Measurements from ENCODE around the gene SOBP.

Gene SOBP

GRCh38 chr6:107641071-107641470 is 151.2 kb downstream of the SOBP start:
- no peak for DNase-seq (ENCODE audit: low spot score)

- no peak for DNase-seq (ENCODE audit: low spot score)
Observed at GRCh38 chr6:107641500-107641941, 151.6 kb downstream of the SOBP start.

- DNase-seq (ENCODE audit: low spot score), result no peak
Observed at GRCh38 chr6:107642095-107642860, 152.4 kb downstream of the SOBP start.

- no peak for DNase-seq (ENCODE audit: low spot score)
Observed at GRCh38 chr6:107642861-107643328, 153.0 kb downstream of the SOBP start.

GRCh38 chr6:107644513-107644912 is 154.6 kb downstream of the SOBP start:
- DNase-seq (ENCODE audit: low spot score), result no peak

GRCh38 chr6:107645740-107646139 is 155.8 kb downstream of the SOBP start:
- DNase-seq (ENCODE audit: low spot score), result no peak

- DNase-seq (ENCODE audit: low spot score), result no peak
Observed at GRCh38 chr6:107646176-107646575, 156.3 kb downstream of the SOBP start.

GRCh38 chr6:107646776-107647438 is 157.0 kb downstream of the SOBP start:
- no peak for DNase-seq (ENCODE audit: low spot score)

- DNase-seq (ENCODE audit: low spot score), result no peak
Observed at GRCh38 chr6:107647439-107647948, 157.6 kb downstream of the SOBP start.

GRCh38 chr6:107648983-107649382 is 159.1 kb downstream of the SOBP start:
- DNase-seq (ENCODE audit: low spot score), result no peak

- no peak for DNase-seq (ENCODE audit: low spot score)
Observed at GRCh38 chr6:107652526-107653182, 162.7 kb downstream of the SOBP start.

GRCh38 chr6:107653183-107653580 is 163.3 kb downstream of the SOBP start:
- peak; percentile 33 for DNase-seq (ENCODE audit: low spot score)

GRCh38 chr6:107653861-107654394 is 164.0 kb downstream of the SOBP start:
- no peak for DNase-seq (ENCODE audit: low spot score)

- DNase-seq (ENCODE audit: low spot score), result no peak
Observed at GRCh38 chr6:107654764-107655163, 164.8 kb downstream of the SOBP start.

- no peak for DNase-seq (ENCODE audit: low spot score)
Observed at GRCh38 chr6:107655245-107655644, 165.3 kb downstream of the SOBP start.

- no peak for DNase-seq (ENCODE audit: low spot score)
Observed at GRCh38 chr6:107655864-107656263, 165.9 kb downstream of the SOBP start.

- no peak for DNase-seq (ENCODE audit: low spot score)
Observed at GRCh38 chr6:107656401-107656800, 166.5 kb downstream of the SOBP start.

GRCh38 chr6:107656883-107657282 is 167.0 kb downstream of the SOBP start:
- no peak for DNase-seq (ENCODE audit: low spot score)

GRCh38 chr6:107657373-107657754 is 167.4 kb downstream of the SOBP start:
- DNase-seq (ENCODE audit: low spot score), result no peak

- DNase-seq (ENCODE audit: low spot score), result no peak
Observed at GRCh38 chr6:107657755-107658461, 168.0 kb downstream of the SOBP start.

GRCh38 chr6:107658920-107659865 is 169.3 kb downstream of the SOBP start:
- no peak for DNase-seq (ENCODE audit: low spot score)

All from HuH-7 (cell line).